Activated CD4-positive, alpha-beta T cell treated with anti-CD3 and anti-CD28 coated beads for 48 hours (primary cell): Measurements from ENCODE around the gene WNT1.

Experiments
- DNase-seq: peaks from one replicate; pipeline ENCODE4 v3.0.0-alpha.2; 2020

WNT1 gene

DNA sequence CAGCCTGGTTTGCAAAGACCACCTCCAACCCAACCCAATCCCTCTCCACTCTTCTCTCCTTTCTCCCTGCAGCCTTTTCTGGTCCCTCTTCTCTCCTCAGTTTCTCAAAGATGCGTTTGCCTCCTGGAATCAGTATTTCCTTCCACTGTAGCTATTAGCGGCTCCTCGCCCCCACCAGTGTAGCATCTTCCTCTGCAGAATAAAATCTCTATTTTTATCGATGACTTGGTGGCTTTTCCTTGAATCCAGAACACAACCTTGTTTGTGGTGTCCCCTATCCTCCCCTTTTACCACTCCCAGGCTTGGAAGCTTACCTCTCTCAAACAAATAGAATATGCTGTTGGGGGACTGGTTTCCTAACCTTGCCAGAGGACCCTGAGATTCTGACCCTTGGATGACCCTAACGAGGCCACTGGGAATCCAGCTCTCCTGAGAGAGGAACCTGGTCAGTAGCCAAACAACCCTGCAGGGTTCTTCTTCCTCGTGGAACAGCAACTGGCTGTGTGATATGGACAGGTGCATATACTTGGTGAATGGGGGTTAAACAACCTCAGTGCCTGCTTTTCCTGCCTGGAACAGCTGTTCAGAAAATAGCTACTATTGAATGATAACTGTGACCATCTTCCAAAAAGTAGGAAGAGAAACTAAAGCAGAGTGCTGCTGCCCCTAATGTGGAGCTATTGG, 4.4 kb downstream of the WNT1 start:
- no peak for DNase-seq

DNA sequence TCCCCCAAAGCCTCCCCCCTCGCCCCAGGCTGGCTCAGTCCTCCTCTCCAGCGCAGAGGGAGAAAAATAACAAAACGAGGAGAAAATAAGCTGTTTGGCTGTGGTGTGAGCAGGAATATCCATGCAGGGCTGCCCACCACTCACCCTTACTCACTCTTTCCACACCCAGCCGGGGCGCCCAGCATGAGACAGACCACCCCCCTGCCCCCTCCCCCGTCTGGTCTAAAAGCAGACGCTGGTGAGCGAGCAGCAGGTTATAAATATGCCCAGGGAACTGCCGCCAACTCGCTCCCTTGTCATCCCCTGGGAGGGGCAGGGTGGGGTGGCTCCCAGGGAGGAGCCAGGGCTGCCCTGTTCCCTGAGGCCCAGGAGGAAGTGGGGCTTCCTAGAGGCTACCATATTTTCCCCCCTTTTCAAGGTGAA, 7.4 kb downstream of the WNT1 start:
- no peak for DNase-seq

DNA sequence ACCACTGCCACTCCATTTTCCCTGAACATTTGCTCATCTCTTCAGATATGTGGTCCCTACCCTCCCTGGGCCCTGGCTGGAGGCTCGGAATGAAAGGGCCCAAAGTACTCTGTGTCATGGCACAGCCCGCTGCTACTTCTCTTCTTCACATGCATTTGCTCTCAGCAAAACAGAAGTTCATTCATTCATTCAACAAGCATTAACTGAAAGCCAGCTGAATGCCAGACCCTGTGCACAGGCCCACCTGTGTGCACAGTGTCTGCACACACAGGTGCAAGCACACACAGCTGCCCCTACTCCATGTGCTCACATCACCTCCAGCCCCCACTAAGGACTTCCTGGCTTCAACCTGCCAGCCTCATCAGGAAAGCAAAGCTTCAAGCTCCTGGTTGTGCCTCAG, 7.8 kb downstream of the WNT1 start:
- no peak for DNase-seq

DNA sequence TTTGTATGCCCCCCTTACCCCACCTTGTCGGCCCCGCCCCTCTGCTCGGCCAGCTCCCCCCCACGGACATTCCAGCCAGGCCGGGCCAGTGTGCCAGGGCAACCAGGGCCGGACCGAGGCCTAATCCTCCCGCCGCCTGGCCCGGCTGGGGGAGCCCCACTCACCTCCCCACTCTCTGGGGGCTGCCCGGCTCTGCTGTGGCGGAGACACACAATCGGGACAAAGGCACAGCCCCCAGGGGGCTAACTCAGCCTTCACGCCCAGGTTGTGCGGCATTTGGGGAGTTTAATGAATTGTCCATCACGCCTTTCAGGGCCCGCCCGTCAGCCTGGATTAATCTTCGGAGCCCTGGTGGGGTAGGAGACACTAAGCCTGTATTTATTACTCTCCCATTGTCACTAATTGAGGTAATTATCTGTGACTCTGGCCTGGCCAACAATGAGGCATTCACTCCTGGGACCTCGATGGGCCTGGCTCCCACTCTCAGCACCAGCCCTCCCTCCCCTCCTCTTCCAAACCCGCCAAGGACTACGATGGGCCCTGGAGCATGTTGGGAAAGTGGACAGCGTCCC, 8.7 kb downstream of the WNT1 start:
- DNase-seq, result no peak

DNA sequence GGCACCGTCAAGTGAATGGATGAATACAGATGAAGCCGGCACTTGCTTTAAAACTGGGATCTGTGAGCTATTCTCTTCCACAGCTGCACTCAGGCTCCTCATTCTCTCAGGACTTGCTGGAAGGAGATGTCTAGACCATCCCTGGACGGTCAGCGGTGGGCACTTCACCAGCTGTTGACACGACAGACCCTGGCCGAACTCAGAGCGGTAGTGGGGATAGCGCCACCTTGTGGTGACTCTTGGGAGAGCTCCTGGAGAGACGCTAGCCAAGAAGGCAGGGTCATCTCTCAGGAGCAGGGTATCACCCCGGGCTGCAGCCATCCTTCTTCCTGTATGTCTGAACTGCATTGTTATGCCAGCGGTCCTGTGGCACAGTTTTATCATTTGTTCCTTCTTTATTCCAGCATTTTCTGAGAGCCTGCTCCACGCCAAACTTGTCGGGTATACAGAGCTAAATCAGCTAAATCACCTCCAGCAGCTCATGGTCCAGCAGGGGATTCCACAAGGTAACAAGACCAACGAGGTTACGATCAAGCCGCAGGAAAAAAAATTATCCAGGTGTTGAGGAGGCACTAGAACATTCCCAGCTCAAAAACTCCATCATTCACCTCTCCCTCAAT, 10.0 kb downstream of the WNT1 start:
- DNase-seq, result peak; percentile 84

DNA sequence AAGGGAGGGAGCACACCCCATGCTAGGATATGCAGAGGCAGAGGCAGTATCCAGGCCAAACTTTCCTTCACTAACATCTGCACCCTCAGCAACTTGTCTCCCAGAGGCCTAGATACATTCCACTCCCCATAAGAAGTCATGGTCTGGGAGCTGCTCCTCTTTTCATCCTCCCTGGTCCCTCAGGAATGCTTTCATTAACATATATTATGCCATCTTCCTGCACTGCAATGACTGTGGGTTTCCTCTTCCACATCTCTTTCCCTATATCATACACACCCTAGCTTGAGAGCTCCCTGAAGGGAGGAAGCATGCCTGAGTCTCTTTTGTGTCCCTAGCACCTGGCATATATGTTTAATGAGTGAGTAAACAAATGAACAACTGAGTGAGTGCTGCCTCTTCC, 12.4 kb downstream of the WNT1 start:
- no peak for DNase-seq

DNA sequence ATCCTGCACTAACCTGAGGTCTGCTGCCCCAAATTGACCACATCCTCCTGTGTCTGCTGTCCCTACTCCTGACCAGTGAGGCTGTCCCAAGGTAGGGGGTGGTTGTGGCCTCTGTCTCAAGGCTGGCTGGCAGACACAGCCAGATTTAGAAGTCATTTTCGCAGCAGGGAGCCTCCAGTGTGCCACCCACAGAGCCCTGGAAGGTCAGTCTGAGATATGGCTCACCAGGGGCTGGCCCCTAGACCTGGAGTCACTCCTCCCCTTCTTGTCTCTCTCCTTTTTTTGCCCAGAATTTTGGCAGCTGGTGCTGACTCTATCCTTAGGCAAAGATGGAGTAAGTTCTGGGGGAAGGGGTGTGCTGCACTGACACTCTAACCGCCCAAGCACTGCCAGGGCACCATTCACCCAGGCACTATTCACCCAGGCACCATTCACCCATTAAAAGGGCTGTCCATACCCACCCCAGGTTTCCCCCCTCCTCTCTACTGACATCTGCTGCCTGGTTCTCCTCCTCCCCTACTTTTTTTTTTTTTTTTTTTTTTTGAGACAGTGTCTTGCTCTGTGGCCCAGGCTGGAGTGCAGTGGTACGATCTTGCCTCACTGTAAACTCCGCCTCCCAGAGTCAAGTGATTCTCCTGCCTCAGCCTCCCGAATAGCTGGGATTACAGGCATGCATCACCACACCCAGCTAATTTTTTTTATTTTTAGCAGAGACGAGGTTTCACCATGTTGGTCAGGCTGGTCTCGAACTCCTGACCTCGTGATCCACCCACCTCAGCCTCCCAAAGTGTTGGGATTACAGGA, 13.3 kb downstream of the WNT1 start:
- DNase-seq, result no peak

DNA sequence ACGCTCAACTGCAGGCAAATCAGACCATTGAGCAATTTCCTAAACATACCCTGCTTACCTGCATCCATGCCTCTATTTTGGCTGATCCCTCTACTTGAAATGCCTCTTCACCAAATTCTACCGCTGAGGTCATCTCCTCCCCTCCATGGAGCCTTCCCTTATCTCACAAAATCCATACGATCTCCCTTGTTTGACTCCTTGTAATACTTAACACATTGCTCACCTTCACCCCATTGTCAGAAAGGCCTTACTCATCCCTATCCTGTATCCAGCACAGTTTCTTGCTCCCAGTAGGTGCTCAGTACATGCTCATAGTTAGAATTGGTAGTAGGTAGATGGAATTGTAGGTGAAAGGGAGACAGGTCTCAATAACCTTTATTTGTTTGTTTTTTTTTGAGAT, 15.7 kb downstream of the WNT1 start:
- DNase-seq, result no peak

DNA sequence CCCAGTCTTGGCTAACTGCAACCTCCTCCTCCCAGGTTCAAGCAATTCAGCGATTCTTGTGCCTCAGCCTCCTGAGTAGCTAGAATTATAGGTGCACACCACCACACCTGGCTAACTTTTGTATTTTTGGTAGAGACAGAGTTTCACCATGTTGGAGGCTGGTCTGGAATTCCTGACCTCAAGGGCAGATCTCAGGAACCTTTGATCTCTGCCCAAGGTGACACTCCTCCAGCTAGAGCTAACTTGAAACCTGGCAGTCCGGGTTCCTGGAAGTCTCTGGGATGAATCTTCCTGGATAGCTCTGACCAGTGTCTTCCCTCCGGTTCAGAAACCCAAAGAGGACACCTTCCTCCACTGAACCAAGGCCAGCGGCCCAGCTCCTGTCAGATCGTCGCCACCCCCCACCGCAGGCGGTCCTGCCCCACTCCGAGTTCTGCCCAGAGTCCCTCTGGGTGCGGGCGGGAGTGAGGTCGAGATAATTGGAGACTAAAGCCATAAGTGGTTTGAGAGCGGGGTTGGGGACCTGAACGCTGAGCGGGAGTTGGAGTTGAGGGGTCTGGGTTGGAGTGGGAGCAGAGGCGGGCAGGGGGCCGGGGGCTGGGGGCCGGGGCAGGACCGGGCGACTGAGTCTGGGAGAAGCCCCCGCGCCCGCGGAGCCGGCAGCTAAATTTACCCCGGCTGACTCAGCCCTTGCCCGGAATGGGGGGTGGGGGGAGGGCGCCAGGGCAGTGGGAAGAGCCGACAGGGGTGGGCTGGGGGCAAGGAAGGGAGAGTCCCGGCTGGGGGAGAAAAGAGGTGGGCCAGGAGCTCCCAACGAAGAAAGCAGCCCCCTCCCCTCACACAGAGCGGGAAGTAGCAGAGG, 16.3 kb downstream of the WNT1 start:
- no peak for DNase-seq

DNA sequence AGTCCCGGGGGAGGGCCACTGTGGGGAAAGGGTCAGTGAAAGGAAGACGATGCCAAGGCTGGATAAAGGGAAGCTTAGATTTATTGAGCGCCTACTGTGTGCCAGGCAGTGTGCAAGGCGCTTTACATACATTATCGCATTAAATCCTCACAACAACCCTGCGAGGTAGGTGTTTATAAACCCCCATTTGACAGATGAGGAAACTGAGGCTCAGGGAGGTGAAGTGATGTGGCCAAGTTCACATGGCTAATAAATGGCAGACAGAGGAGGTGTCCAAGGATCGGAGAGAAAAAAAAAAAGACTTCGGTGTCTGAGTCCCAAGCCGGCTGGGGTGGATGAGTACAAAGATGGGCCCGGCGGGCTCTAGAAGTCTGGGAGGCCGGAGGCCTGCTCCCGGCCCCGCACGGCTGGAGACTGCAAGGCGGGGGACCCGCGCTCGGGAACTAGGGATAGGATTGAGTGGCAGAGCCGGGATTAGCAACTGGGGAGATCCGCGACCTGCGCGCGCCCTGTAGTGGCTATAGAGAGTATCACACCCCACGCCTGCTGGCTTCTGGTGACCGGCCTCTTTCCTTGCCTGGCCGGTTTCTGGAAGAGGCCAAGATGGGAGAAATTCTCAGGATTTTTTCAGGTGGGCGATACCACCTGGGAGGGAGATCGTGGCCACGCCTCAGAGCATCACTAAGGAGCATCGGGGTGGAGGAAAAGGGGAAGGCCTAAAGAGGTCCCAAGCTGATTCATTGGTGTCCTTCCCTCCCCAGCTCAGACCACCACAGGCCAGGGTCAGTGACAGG, 17.2 kb downstream of the WNT1 start:
- peak; percentile 64 for DNase-seq

DNA sequence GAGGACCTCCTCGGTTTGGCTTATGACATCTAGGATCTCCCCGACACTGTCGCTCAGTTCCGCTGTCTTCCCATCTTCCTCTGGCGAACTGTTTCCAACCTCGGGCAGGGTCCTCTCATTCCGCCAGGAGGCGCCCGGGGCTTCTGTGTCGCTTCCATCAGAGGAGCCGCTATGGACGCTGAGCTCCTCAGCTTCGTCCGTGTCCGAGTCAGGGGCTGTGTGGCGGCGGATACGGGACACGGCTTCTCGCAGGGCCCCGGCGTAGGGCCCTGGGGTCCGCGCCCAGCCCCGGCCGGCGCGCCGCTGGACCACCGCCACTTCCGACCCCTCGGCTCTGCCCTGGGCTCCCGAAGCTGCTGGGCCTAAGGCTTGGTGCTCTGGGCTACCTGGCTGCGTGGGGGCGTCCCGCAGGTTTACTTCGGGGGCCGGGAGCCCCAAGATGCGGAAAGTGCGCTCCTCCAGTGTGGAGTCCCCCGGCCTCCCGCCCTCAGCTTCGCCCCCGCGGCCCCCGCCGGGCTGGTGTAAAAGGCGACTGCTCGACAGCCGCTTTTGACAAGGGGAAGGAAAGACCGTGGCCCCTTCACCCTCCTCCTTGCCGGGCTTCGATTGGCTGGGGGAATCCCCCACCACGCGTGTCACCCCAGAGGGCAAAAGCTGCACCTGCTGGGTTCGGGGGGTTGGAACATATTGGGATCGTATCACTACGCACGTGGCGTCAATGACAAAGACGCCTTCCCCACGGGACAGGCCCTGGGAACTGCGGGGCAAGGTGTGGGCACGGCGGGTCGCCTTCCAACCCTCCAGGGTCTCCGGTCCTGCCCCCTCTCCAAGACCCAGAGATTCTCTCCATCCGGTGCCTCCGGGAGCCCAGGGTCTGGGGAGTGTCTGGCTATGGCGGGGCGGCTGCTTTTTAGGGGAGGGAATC, 18.9 kb downstream of the WNT1 start:
- peak; percentile 78 for DNase-seq

DNA sequence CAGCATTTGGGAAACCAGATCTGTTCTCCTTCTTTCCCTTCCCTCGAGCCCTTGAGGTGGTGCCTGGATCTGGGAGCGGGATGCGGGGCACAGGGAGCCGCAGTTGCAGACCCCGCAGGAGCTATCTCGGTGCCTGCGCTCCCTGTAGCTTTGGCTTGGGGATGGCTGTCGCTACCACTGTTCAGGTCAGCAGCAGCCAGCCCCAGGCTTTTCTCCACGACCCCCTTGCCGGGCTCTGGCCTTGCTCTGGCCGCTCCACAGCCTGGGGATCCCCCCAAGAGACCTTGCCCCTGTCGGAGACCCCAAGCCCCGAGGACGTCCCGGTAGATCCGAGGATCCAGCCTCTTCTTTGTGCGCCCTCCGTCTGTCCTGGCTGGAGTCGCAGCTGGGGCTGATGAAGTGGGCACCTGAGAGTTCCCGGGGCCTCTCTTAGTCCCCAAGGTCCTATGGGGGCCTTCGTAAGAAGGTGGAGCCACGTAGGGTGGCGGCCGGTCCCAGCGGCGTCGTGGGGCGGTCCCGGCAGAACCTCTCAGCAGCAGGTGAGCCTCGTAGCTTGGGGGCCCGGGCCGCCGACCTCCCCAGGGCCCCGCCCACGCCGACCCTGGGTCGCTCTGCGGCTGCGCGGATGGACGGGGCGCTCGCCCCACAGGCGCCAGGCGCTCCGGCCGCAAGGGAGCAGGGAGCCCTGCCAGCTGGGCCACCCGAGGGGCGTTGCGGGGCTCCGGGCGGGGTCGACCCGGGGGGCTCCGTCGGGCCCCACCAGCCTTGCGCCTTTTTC, 19.8 kb downstream of the WNT1 start:
- peak; percentile 36 for DNase-seq

DNA sequence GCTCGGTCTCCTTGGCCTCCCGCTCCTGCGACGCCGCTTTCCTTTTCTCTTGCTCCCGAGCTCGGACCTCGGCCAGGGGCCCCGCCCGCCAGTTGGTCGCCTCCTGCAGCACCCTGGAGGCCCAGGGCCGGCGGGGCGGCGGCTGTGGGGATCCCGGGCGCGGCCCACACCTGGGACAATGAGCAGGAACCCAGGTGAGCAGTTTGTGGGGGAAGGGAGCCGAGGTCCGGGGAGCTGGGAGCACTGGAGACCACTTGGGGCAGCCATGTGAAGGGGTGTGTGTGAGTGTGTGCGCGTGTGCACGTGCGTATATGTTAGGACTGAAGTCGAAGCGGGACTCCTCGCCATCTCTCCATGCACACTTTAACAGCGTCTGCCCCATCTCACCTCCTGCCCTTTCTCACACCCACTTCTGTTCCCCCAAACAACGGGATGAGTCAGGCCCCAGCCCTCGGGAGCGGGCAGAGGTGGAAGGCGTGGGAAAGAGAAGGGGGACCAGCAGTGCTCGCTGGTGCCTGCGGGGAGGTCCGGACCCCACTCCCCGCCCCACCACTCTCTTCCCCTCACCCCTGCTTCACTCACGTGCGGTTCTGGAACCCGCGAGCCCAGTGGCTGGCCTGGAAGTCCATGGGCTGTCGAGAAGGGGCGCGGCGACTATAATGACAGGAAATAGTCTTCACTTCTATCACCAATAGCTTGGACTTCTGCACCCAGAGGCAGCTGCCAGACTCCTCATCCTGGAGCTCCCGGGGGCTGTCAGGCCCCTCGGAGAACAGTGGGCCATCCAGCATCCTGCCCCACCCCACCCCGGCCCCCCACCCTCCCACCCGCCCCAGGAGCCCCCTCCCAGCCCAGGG, 20.6 kb downstream of the WNT1 start:
- peak; percentile 42 for DNase-seq

DNA sequence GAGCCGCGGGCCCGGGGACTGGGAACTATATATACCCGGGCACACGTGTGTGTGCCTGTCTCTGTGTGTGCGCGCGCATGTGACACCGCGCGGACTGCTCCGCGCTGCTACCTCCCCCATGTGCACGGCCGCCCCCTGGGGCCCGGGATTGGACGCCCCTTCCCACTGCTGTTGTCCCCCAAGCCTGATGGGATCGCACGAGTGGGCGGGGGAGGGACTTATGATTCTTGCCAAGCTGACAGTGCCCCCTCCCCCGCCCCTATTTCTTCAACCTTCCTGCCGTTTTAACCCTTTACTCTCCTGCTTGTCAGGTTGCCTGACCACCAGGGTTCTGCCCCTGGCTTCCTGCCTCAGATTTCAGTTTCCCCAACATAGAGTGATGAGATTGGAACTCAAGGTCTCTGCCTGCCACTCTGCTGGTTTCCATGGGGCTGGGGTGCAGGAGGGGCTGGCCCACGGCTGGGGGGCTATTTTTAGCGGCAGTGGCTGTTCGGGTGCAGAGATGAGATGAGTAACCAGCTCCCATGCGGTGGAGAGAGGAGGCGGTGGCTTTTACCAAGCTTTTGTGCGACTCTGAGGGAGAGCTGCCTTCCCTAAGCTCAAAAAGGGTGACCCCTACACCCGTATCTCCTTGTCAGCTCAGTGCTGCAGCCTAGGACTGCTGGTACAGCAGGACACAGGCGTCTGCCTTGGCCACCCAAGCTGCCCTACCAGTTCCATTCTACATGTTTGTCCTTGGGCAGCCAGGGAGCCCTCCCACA, 21.4 kb downstream of the WNT1 start, which contains the start of gene DDN:
TSS of gene DDN (minus strand) at position 5 of the 761 bp plus-strand sequence. CDS start 88 bp downstream, outside the sequence.
- peak; percentile 68 for DNase-seq

DNA sequence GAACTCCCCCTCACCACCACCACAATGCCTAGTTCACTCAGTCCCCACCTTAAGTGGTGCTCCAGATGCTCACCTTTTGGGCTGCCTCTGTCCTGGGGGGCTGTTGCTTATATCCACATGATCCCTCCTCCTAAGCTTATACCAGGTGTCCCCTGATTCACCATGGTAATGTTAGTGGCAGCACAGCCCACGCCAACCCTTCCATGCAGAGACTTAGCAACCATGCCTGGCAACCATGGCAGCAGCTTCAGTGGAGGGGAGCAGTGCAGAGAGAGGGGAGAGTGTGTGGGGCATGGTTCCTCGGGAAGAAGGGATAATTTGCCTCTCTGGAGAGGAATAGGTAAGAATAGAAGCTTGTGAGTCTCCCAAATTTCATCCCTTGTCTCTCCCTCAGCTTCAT, 22.2 kb downstream of the WNT1 start:
- no peak for DNase-seq

DNA sequence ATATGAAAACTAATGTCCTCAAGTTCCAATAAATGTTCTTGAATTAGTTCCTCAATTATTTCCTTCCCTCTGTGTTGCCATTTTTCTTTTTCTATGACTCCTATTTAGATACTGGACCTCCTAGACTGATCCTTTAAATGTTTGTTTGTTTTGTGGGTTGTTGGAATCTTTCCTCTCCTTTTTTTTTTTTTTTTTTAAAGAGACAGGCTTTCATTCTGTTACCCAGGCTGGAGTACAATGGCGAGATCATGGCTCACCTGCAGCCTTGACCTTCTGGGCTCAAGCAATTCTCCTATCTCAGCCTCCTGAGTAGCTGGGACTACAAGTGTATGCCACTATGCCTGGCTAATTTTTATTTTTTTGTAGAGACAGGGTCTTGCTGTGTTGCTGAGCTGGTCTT, 30.8 kb downstream of the WNT1 start:
- no peak for DNase-seq

DNA sequence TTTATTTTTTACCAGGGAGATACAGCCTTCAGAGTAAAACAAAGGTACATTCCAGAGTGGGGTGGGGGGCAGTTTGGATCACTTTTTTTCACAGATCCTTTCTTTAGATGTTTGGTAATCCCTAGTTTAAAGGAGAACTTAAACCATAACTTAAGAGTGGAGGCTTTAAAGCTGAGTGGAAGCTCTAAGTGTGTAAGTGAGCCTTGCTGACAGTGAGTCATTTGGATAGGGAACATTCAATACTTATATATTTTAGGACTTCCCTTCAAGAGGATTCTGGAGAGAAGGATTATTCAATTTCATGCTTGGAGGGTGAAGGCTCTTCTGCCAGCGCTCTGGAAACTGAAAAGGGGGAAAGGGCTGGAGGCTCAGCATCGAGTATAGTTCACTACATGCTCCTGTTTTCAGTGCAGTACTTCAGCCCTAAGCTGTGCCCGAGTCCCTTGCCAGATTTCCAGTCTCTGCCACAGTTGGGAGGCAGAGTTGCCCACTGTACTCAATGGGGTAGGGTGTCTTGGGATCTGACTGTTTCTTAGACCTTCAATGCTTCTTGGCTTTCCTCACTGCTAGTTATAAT, 32.1 kb downstream of the WNT1 start:
- no peak for DNase-seq

DNA sequence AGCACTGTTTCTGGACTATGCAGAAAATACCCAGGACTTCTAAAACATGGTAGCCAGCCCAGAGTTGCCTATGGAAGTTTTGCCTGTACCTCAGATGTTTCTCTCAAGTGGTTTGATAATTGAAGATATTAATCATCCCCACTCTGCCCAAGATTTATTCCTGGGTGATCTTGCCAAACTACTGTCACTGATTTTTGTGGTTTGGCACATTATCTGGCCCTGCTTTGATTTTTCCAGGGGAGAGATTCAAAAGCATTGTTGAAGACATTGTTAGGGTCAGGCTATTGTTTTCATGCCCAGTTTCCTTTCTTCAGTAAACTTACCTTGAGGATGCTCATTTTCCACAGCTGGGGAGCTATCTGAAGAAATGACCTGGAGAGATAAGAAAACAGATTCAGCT, 34.6 kb downstream of the WNT1 start:
- no peak for DNase-seq
